Measurements from ENCODE around the gene SCN2B.

Gene SCN2B

GRCh38 chr11:118175993-118176777, at the start of gene SCN2B:
Gene SCN2B, minus strand, starts transcription at chr11:118176639. Its CDS starts 208 bp downstream, at chr11:118176431.
- no peak within 1 kb of the TSS for H3K4me3 ChIP-seq (ENCODE audit: low read depth in 1 of 2, low read length in 1 of 2)
- H3K4me1 ChIP-seq (ENCODE audit: control insufficient read depth in 1 of 2, insufficient read depth in 1 of 2, low read depth in 1 of 2, low read length in 1 of 2): peaks cover 12 to 24% of the 10 kb centered on the region in 2 experiments
- TF ChIP-seq CTCF (IDR thresholded peaks at IDR 0.05): no peak
- no peaks in the 10 kb centered on the region for H3K9me3 ChIP-seq
- H3K36me3 ChIP-seq: no peaks in the 10 kb centered on the region
- H3K27ac ChIP-seq: no peak within 1 kb of the TSS
- H3K27me3 ChIP-seq: peaks cover 19% of the 10 kb centered on the region

GRCh38 chr11:118224511-118225188, 48.2 kb upstream of the SCN2B start, which contains the start of gene JAML:
Gene JAML, minus strand, starts transcription at chr11:118225011. Its CDS starts 10,145 bp downstream, at chr11:118214866.
- peak within 1 kb of the TSS; percentile 77 to 96 for H3K4me3 ChIP-seq (ENCODE audit: low read depth in 1 of 2, low read length in 1 of 2)
- peaks cover 81 to 99% of the 10 kb centered on the region in 2 experiments for H3K4me1 ChIP-seq (ENCODE audit: control insufficient read depth in 1 of 2, insufficient read depth in 1 of 2, low read depth in 1 of 2, low read length in 1 of 2)
- peak within 1 kb of the TSS; percentile 97 for H3K27ac ChIP-seq

GRCh38 chr11:118223992-118224391, 47.6 kb upstream of the SCN2B start:
- peak overlapping the region; percentile 97 for H3K27ac ChIP-seq
- peaks cover 48% of the 10 kb centered on the region for H3K36me3 ChIP-seq
- peak overlapping the region; percentile 77 to 96 for H3K4me3 ChIP-seq (ENCODE audit: low read depth in 1 of 2, low read length in 1 of 2)
- no peaks in the 10 kb centered on the region for H3K9me3 ChIP-seq
- H3K27me3 ChIP-seq: no peaks in the 10 kb centered on the region
- H3K4me1 ChIP-seq (ENCODE audit: control insufficient read depth in 1 of 2, insufficient read depth in 1 of 2, low read depth in 1 of 2, low read length in 1 of 2): peaks cover 81 to 99% of the 10 kb centered on the region in 2 experiments
- TF ChIP-seq CTCF (IDR thresholded peaks at IDR 0.05): no peak

More at GRCh38 chr11:118224511-118225188, 48.2 kb upstream of the SCN2B start, which contains the start of gene JAML:
- Histone ChIP-seq H3K36me3 (peaks cover 48% of the 10 kb centered on the region), H3K9me3 (no peaks in the 10 kb centered on the region), H3K27me3 (no peaks in the 10 kb centered on the region)
- peak; percentile 27 for TF ChIP-seq CTCF (IDR thresholded peaks at IDR 0.05)

- Histone ChIP-seq H3K27me3 (no peaks in the 10 kb centered on the region), H3K4me3 (ENCODE audit: low read depth in 1 of 2, low read length in 1 of 2) (peak overlapping the region; percentile 77 to 96), H3K36me3 (peaks cover 51% of the 10 kb centered on the region), H3K27ac (peak overlapping the region; percentile 97), H3K4me1 (ENCODE audit: control insufficient read depth in 1 of 2, insufficient read depth in 1 of 2, low read depth in 1 of 2, low read length in 1 of 2) (peaks cover 81 to 99% of the 10 kb centered on the region in 2 experiments), H3K9me3 (no peaks in the 10 kb centered on the region)
- TF ChIP-seq CTCF (IDR thresholded peaks at IDR 0.05): no peak
These were observed 47.1 kb upstream of the SCN2B start for GRCh38 chr11:118223570-118223969.

- H3K4me1 ChIP-seq (ENCODE audit: control insufficient read depth in 1 of 2, insufficient read depth in 1 of 2, low read depth in 1 of 2, low read length in 1 of 2): peaks cover 81 to 99% of the 10 kb centered on the region in 2 experiments
- H3K36me3 ChIP-seq: peaks cover 58% of the 10 kb centered on the region
- no peaks in the 10 kb centered on the region for H3K27me3 ChIP-seq
- H3K27ac ChIP-seq: peak overlapping the region; percentile 97
- H3K9me3 ChIP-seq: no peaks in the 10 kb centered on the region
- no peak for TF ChIP-seq CTCF (IDR thresholded peaks at IDR 0.05)
- peak overlapping the region; percentile 77 to 96 for H3K4me3 ChIP-seq (ENCODE audit: low read depth in 1 of 2, low read length in 1 of 2)
These were observed 46.0 kb upstream of the SCN2B start for GRCh38 chr11:118222437-118222836.

Data from neutrophil (primary cell).